OCI-LY1 (cell line): ENCODE measurements around the gene MCF2L.

Experiments used
- H2AFZ ChIP-seq: fragments of 200-600 bp; sonication (generic), shearing (Covaris generic); 2 replicates; pipeline ENCODE4 v1.6.0; 2014; ENCODE audit warnings: antibody characterized with exemption, mild to moderate bottlenecking, low read length
- H3F3A ChIP-seq: fragments of 200-600 bp; sonication (generic), shearing (Covaris generic); 2 replicates; pipeline ENCODE4 v1.6.0; 2014; ENCODE audit warnings: mild to moderate bottlenecking, antibody characterized with exemption, low read length, moderate library complexity; ENCODE audit not compliant: insufficient read depth
- H3K27ac ChIP-seq: fragments of 200-600 bp; sonication (generic); 2 replicates; pipeline ENCODE4 v1.5.1; 2014; ENCODE audit warnings: low read length, mixed run types, mild to moderate bottlenecking, low read depth; ENCODE audit not compliant: poor library complexity, severe bottlenecking
- H3K27me3 ChIP-seq: fragments of 200-600 bp; sonication (generic); 2 replicates; pipeline ENCODE4 v1.6.0; 2014; ENCODE audit warnings: antibody characterized with exemption, mild to moderate bottlenecking, low read length, moderate library complexity; ENCODE audit not compliant: insufficient read depth
- H3K36me3 ChIP-seq: fragments of 200-600 bp; sonication (generic); 2 replicates; pipeline ENCODE4 v1.6.1; 2014; ENCODE audit warnings: mild to moderate bottlenecking, antibody characterized with exemption, low read length, moderate library complexity, mixed read lengths; ENCODE audit not compliant: insufficient read depth
- H3K4me1 ChIP-seq: fragments of 200-600 bp; sonication (generic); 2 replicates; pipeline ENCODE4 v1.5.1; 2014; ENCODE audit warnings: mild to moderate bottlenecking, low read length, moderate library complexity; ENCODE audit not compliant: insufficient read depth, severe bottlenecking
- H3K4me2 ChIP-seq: fragments of 200-600 bp; sonication (generic), shearing (Covaris generic); 2 replicates; pipeline ENCODE4 v1.6.1; 2014; ENCODE audit warnings: low read length
- H3K4me3 ChIP-seq: fragments of 200-600 bp; sonication (generic); 2 replicates; pipeline ENCODE4 v1.5.1; 2014; ENCODE audit warnings: low read length, low read depth, mild to moderate bottlenecking, mixed read lengths; ENCODE audit not compliant: poor library complexity, severe bottlenecking
- H3K79me2 ChIP-seq: fragments of 200-600 bp; shearing (Covaris generic); 2 replicates; pipeline ENCODE4 v1.6.1; 2016; ENCODE audit warnings: mixed run types, low read length, mixed read lengths; ENCODE audit not compliant: insufficient read depth
- H3K9ac ChIP-seq: fragments of 200-600 bp; sonication (generic), shearing (Covaris generic); 2 replicates; pipeline ENCODE4 v1.6.1; 2014; ENCODE audit warnings: mild to moderate bottlenecking, low read length, mixed read lengths
- H3K9me2 ChIP-seq: fragments of 200-600 bp; sonication (generic), shearing (Covaris generic); 2 replicates; pipeline ENCODE4 v1.6.1; 2014; ENCODE audit warnings: low read depth, mild to moderate bottlenecking, low read length, mixed read lengths
- H3K9me3 ChIP-seq: fragments of 200-600 bp; shearing (Covaris generic); 2 replicates; pipeline ENCODE4 v1.6.1; 2014; ENCODE audit warnings: low read length, mixed read lengths
- H4K20me1 ChIP-seq: fragments of 200-600 bp; sonication (generic), shearing (Covaris generic); 2 replicates; pipeline ENCODE4 v1.6.0; 2016; ENCODE audit warnings: mild to moderate bottlenecking, low read length; ENCODE audit not compliant: insufficient read depth
- CTCF ChIP-seq: fragments of 200-600 bp; sonication (generic), shearing (Covaris generic); IDR thresholded peaks from 2 replicates; pipeline ENCODE4 v1.5.1; 2017; ENCODE audit warnings: mild to moderate bottlenecking, antibody characterized with exemption, low read length, moderate library complexity, mixed read lengths
- EZH2 ChIP-seq: fragments of 200-600 bp; sonication (generic), shearing (Covaris generic); IDR thresholded peaks from 2 replicates; pipeline ENCODE4 v1.8.0; 2017; ENCODE audit warnings: borderline replicate concordance, mixed run types, mild to moderate bottlenecking, antibody characterized with exemption, low read length, moderate library complexity, mixed read lengths

The MCF2L gene

GRCh38 chr13:112955271-112955937, 13.6 kb upstream of the MCF2L start:
- no peak overlapping the region for H3K4me3 ChIP-seq
- no peaks in the 10 kb centered on the region for H3F3A ChIP-seq
- no peaks in the 10 kb centered on the region for H4K20me1 ChIP-seq
- no peaks in the 10 kb centered on the region for H3K4me1 ChIP-seq
- H3K9ac ChIP-seq = no peak overlapping the region
- no peaks in the 10 kb centered on the region for H3K9me2 ChIP-seq
- H3K27me3 ChIP-seq = no peaks in the 10 kb centered on the region
- no peak overlapping the region for H3K27ac ChIP-seq
- no peaks in the 10 kb centered on the region for H3K36me3 ChIP-seq
- TF ChIP-seq CTCF (no peak), EZH2 (no peak)
- H2AFZ ChIP-seq = no peak overlapping the region
- H3K9me3 ChIP-seq = no peaks in the 10 kb centered on the region
- no peaks in the 10 kb centered on the region for H3K79me2 ChIP-seq
- no peak overlapping the region for H3K4me2 ChIP-seq

- H3K27me3 ChIP-seq = no peaks in the 10 kb centered on the region
These were observed 13.1 kb upstream of the MCF2L start for GRCh38 chr13:112955956-112956355.

GRCh38 chr13:112956571-112957294, 12.3 kb upstream of the MCF2L start:
- no peaks in the 10 kb centered on the region for H4K20me1 ChIP-seq
- H3K27ac ChIP-seq = no peak overlapping the region
- no peak overlapping the region for H3K9ac ChIP-seq
- no peaks in the 10 kb centered on the region for H3K36me3 ChIP-seq
- H3K4me1 ChIP-seq = no peaks in the 10 kb centered on the region
- H3K27me3 ChIP-seq = no peaks in the 10 kb centered on the region
- no peak overlapping the region for H3K4me3 ChIP-seq
- no peaks in the 10 kb centered on the region for H3K9me3 ChIP-seq
- H2AFZ ChIP-seq = no peak overlapping the region
- no peaks in the 10 kb centered on the region for H3K9me2 ChIP-seq
- H3K79me2 ChIP-seq = no peaks in the 10 kb centered on the region
- H3F3A ChIP-seq = no peaks in the 10 kb centered on the region
- no peak overlapping the region for H3K4me2 ChIP-seq
- TF ChIP-seq EZH2 = no peak

More at GRCh38 chr13:112955956-112956355, 13.1 kb upstream of the MCF2L start:
- Histone ChIP-seq H3K79me2 (no peaks in the 10 kb centered on the region), H3K36me3 (no peaks in the 10 kb centered on the region), H3K4me1 (no peaks in the 10 kb centered on the region), H3K4me2 (no peak overlapping the region), H3K4me3 (no peak overlapping the region), H2AFZ (no peak overlapping the region), H3K9ac (no peak overlapping the region), H3K9me2 (no peaks in the 10 kb centered on the region), H4K20me1 (no peaks in the 10 kb centered on the region), H3K9me3 (no peaks in the 10 kb centered on the region), H3K27ac (no peak overlapping the region), H3F3A (no peaks in the 10 kb centered on the region)
- TF ChIP-seq CTCF (no peak), EZH2 (no peak)

- Histone ChIP-seq H3K9ac (no peak overlapping the region), H3K79me2 (no peaks in the 10 kb centered on the region), H3F3A (no peaks in the 10 kb centered on the region), H3K4me3 (no peak overlapping the region), H3K9me2 (no peaks in the 10 kb centered on the region), H3K4me2 (no peak overlapping the region), H3K36me3 (no peaks in the 10 kb centered on the region), H3K4me1 (no peaks in the 10 kb centered on the region), H3K9me3 (no peaks in the 10 kb centered on the region), H4K20me1 (no peaks in the 10 kb centered on the region), H2AFZ (no peak overlapping the region), H3K27ac (no peak overlapping the region), H3K27me3 (no peaks in the 10 kb centered on the region)
- no peak for TF ChIP-seq EZH2
- TF ChIP-seq CTCF = no peak
These were observed 11.7 kb upstream of the MCF2L start for GRCh38 chr13:112957295-112957677.
